ENCODE data around the gene NPAS2.

Gene NPAS2

GRCh38 chr2:100856732-100857131 lies 36.8 kb downstream of the NPAS2 start:
- no peak for DNase-seq

GRCh38 chr2:100857341-100857740 lies 37.4 kb downstream of the NPAS2 start:
- no peak for DNase-seq

- DNase-seq, result no peak
Measured at GRCh38 chr2:100857915-100858314, 38.0 kb downstream of the NPAS2 start.

- DNase-seq, result no peak
Measured at GRCh38 chr2:100859902-100860301, 40.0 kb downstream of the NPAS2 start.

GRCh38 chr2:100861340-100861739 lies 41.4 kb downstream of the NPAS2 start:
- no peak for DNase-seq

GRCh38 chr2:100862081-100862480 lies 42.1 kb downstream of the NPAS2 start:
- no peak for DNase-seq

- no peak for DNase-seq
Measured at GRCh38 chr2:100865816-100866460, 46.0 kb downstream of the NPAS2 start.

GRCh38 chr2:100868083-100868482 lies 48.1 kb downstream of the NPAS2 start:
- no peak for DNase-seq

GRCh38 chr2:100869120-100869519 lies 49.2 kb downstream of the NPAS2 start:
- no peak for DNase-seq

GRCh38 chr2:100870652-100871531 lies 51.0 kb downstream of the NPAS2 start:
- DNase-seq, result no peak

- DNase-seq, result no peak
Measured at GRCh38 chr2:100875516-100876230, 55.7 kb downstream of the NPAS2 start.

GRCh38 chr2:100876231-100876860 lies 56.4 kb downstream of the NPAS2 start:
- no peak for DNase-seq

- no peak for DNase-seq
Measured at GRCh38 chr2:100877555-100877954, 57.6 kb downstream of the NPAS2 start.

- no peak for DNase-seq
Measured at GRCh38 chr2:100878000-100878791, 58.3 kb downstream of the NPAS2 start.

GRCh38 chr2:100879296-100879695 lies 59.4 kb downstream of the NPAS2 start:
- no peak for DNase-seq

GRCh38 chr2:100880036-100880435 lies 60.1 kb downstream of the NPAS2 start:
- no peak for DNase-seq

- DNase-seq, result no peak
Measured at GRCh38 chr2:100880730-100881129, 60.8 kb downstream of the NPAS2 start.

- DNase-seq, result no peak
Measured at GRCh38 chr2:100882645-100883613, 63.0 kb downstream of the NPAS2 start.

GRCh38 chr2:100884145-100884621 lies 64.2 kb downstream of the NPAS2 start:
- DNase-seq, result no peak

- DNase-seq, result no peak
Measured at GRCh38 chr2:100886085-100886484, 66.1 kb downstream of the NPAS2 start.

- DNase-seq, result no peak
Measured at GRCh38 chr2:100887039-100887578, 67.2 kb downstream of the NPAS2 start.

Data from activated CD4-positive, alpha-beta T cell treated with anti-CD3 and anti-CD28 coated beads, Interleukin-2, amount 50 U/mL, for 4 hours (primary cell).